Measurements from ENCODE around the gene STRADA. TPM values are rescaled to one million over a fixed set of nuclear protein-coding genes. Genes with fewer than 3 reads are reported as not detected.

Gene STRADA
- total and polyA plus RNA-seq, 10 of the 15 experiments (the other 5 are each of a cell fraction or from before 2014, with no cell fraction given): 13.3 to 54.1 (median 44.0) TPM

DNA sequence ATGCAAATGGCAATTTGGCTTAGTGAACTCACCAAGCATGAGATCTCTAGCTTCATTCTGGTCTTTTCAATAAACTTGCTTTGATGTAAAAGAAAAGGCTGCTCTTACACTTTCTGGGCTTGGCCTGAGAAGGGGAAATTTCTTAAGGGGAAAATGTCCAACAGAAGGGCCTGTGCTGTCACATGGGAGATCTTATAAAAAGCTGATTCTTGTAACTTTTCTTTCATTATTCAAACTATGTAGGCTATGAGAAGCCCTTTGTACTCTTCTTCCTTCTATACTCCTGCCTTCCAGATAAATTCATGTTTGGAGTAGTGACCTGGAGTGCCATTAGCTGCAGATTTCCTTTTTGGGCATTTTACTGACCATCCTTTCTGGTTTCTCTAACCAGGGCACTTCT lies 58.6 kb downstream of the STRADA start:
- TF ChIP-seq BCLAF1 (IDR thresholded peaks at IDR 0.05) (no peak), SMAD5 (IDR thresholded peaks at IDR 0.05; ENCODE audit: low read depth) (no peak), ETV6 (conservative IDR thresholded peaks at IDR 0.05 in 1 of 2, IDR thresholded peaks at IDR 0.05 in 1 of 2; ENCODE audit: borderline replicate concordance in 1 of 2, low read depth in 1 of 2) (no peak), TCF12 (IDR thresholded peaks at IDR 0.05; ENCODE audit: low read depth, low read length) (no peak), RAD51 (IDR thresholded peaks at IDR 0.05) (no peak), CHD1 (IDR thresholded peaks at IDR 0.05; ENCODE audit: low read depth, low read length) (no peak), RBBP5 (conservative IDR thresholded peaks at IDR 0.05) (no peak), NR2F1 (conservative IDR thresholded peaks at IDR 0.05) (no peak), PAX5 (IDR thresholded peaks at IDR 0.05; ENCODE audit: borderline replicate concordance, low read depth, low read length) (no peak), WRNIP1 (IDR thresholded peaks at IDR 0.05; ENCODE audit: borderline replicate concordance, low read depth, low read length) (no peak), ZZZ3 (IDR thresholded peaks at IDR 0.05; ENCODE audit: control insufficient read depth, insufficient read length, low read depth) (no peak), CEBPZ (IDR thresholded peaks at IDR 0.05; ENCODE audit: low read depth, low read length) (no peak)
- TF ChIP-seq, protein P1, sequence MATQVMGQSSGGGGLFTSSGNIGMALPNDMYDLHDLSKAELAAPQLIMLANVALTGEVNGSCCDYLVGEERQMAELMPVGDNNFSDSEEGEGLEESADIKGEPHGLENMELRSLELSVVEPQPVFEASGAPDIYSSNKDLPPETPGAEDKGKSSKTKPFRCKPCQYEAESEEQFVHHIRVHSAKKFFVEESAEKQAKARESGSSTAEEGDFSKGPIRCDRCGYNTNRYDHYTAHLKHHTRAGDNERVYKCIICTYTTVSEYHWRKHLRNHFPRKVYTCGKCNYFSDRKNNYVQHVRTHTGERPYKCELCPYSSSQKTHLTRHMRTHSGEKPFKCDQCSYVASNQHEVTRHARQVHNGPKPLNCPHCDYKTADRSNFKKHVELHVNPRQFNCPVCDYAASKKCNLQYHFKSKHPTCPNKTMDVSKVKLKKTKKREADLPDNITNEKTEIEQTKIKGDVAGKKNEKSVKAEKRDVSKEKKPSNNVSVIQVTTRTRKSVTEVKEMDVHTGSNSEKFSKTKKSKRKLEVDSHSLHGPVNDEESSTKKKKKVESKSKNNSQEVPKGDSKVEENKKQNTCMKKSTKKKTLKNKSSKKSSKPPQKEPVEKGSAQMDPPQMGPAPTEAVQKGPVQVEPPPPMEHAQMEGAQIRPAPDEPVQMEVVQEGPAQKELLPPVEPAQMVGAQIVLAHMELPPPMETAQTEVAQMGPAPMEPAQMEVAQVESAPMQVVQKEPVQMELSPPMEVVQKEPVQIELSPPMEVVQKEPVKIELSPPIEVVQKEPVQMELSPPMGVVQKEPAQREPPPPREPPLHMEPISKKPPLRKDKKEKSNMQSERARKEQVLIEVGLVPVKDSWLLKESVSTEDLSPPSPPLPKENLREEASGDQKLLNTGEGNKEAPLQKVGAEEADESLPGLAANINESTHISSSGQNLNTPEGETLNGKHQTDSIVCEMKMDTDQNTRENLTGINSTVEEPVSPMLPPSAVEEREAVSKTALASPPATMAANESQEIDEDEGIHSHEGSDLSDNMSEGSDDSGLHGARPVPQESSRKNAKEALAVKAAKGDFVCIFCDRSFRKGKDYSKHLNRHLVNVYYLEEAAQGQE (IDR thresholded peaks at IDR 0.05; ENCODE audit: low read depth, low read length): no peak
- no peak overlapping the region for H3K9ac ChIP-seq (ENCODE audit: control insufficient read depth, insufficient read depth, low read length)
- POLR2A ChIA-PET: interaction anchor here (1.0 to 2.1 kb wide), 5 partner anchors 7 to 58 kb away, joined by 3 to 7 read pairs (median 3); no protein-coding TSS in a partner anchor

More for the DNA sequence above, 58.6 kb downstream of the STRADA start:
- no peak overlapping the region for H3K4me2 ChIP-seq (ENCODE audit: control insufficient read depth, insufficient read depth)
- no peaks in the 10 kb centered on the region for H4K20me1 ChIP-seq (ENCODE audit: control insufficient read depth, insufficient read depth)
- in situ Hi-C loops (cut with MboI): no loop called here
- ChIA-PET CTCF (interaction anchor here (1.2 to 1.8 kb wide), 3 partner anchors 12 to 18 kb away, joined by 3 to 4 read pairs (median 4); no protein-coding TSS in a partner anchor), SMC1A (ENCODE audit: uncharacterized antibody, unreplicated experiment) (interaction anchor here (1.1 to 1.7 kb wide), 4 partner anchors 26 to 152 kb away, joined by 3 to 6 read pairs (median 3); no protein-coding TSS in a partner anchor), RAD21 (ENCODE audit: unreplicated experiment) (interaction anchor here (0.9 kb wide), 1 partner anchor 15 kb away, joined by 4 read pairs; no protein-coding TSS in a partner anchor)
- no peaks in the 10 kb centered on the region for H3K27me3 ChIP-seq (replicated peaks in 1 of 2; ENCODE audit: control insufficient read depth in 2 of 2, insufficient read depth in 2 of 2, low read length in 1 of 2)
- H2AFZ ChIP-seq (ENCODE audit: control insufficient read depth, low read depth, low read length): no peak overlapping the region
- H3K4me3 ChIP-seq: no peak overlapping the region
- H3K9me3 ChIP-seq (replicated peaks; ENCODE audit: control insufficient read depth, insufficient read depth, low read length): no peaks in the 10 kb centered on the region
- no peaks in the 10 kb centered on the region for H3K79me2 ChIP-seq (ENCODE audit: control insufficient read depth, insufficient read depth, low read length)
- no TSS peak for BruUV-seq (replicated peaks)
- intact Hi-C loops (cut with micrococcal nuclease; ENCODE audit: unreplicated experiment): no loop called here
- H3K4me1 ChIP-seq (ENCODE audit: control insufficient read depth, insufficient read depth, low read length): no peaks in the 10 kb centered on the region
- no peak overlapping the region for H3K27ac ChIP-seq (ENCODE audit: control insufficient read depth, insufficient read depth)
- no peak for FAIRE-seq
- no peak for DNase-seq (ENCODE audit: low read depth, low spot score)
- no peak for ATAC-seq
- peaks cover 2 to 8% of the 10 kb centered on the region in 2 experiments; a peak in 3 of 4 replicates for H3K36me3 ChIP-seq (ENCODE audit: control insufficient read depth in 2 of 2, insufficient read depth in 2 of 2, low read length in 1 of 2)
